Measurements from ENCODE around the gene PHOSPHO2.

GRCh38 chr2:169707626-169708025, 13.4 kb downstream of the PHOSPHO2 start:
- TF ChIP-seq, protein P1, sequence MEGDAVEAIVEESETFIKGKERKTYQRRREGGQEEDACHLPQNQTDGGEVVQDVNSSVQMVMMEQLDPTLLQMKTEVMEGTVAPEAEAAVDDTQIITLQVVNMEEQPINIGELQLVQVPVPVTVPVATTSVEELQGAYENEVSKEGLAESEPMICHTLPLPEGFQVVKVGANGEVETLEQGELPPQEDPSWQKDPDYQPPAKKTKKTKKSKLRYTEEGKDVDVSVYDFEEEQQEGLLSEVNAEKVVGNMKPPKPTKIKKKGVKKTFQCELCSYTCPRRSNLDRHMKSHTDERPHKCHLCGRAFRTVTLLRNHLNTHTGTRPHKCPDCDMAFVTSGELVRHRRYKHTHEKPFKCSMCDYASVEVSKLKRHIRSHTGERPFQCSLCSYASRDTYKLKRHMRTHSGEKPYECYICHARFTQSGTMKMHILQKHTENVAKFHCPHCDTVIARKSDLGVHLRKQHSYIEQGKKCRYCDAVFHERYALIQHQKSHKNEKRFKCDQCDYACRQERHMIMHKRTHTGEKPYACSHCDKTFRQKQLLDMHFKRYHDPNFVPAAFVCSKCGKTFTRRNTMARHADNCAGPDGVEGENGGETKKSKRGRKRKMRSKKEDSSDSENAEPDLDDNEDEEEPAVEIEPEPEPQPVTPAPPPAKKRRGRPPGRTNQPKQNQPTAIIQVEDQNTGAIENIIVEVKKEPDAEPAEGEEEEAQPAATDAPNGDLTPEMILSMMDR (IDR thresholded peaks at IDR 0.05), result no peak
- TF ChIP-seq POLR2A (IDR thresholded peaks at IDR 0.05), result no peak

All from thyroid gland (tissue), 4 donors.